Choroid plexus epithelial cell (primary cell): ENCODE measurements around the gene IKZF3.

ENCODE experiments used
- DNase-seq: peaks from one replicate; pipeline ENCODE4 v3.0.0-alpha.2; 2010; ENCODE audit warnings: low read depth
- H3K4me3 ChIP-seq: 2 replicates; pipeline ENCODE4 v1.5.1; 2011; ENCODE audit warnings: low read depth, mild to moderate bottlenecking, control low read depth, low read length, moderate library complexity
- CTCF ChIP-seq: conservative IDR thresholded peaks from 2 replicates; pipeline ENCODE4 v1.5.1; 2011; ENCODE audit warnings: low read depth, mild to moderate bottlenecking, control low read depth, inconsistent platforms, low read length, moderate library complexity

Gene IKZF3

GRCh38 chr17:39761861-39762496 lies 102.1 kb downstream of the IKZF3 start:
- DNase-seq = no peak
- H3K4me3 ChIP-seq = no peak overlapping the region
- TF ChIP-seq CTCF = no peak

- DNase-seq = no peak
- no peak overlapping the region for H3K4me3 ChIP-seq
- no peak for TF ChIP-seq CTCF
These were observed 104.9 kb downstream of the IKZF3 start for GRCh38 chr17:39759204-39759603.

GRCh38 chr17:39757931-39758873 lies 105.9 kb downstream of the IKZF3 start:
- DNase-seq = no peak
- no peak overlapping the region for H3K4me3 ChIP-seq
- TF ChIP-seq CTCF = no peak

- no peak for DNase-seq
These were observed 106.9 kb downstream of the IKZF3 start for GRCh38 chr17:39757176-39757662.

GRCh38 chr17:39756380-39757079 lies 107.6 kb downstream of the IKZF3 start:
- DNase-seq = no peak
- H3K4me3 ChIP-seq = no peak overlapping the region
- TF ChIP-seq CTCF = no peak

More at GRCh38 chr17:39757176-39757662, 106.9 kb downstream of the IKZF3 start:
- no peak for TF ChIP-seq CTCF
- H3K4me3 ChIP-seq = no peak overlapping the region

GRCh38 chr17:39755554-39756379 lies 108.3 kb downstream of the IKZF3 start:
- TF ChIP-seq CTCF = no peak
- DNase-seq = peak; percentile 35
- no peak overlapping the region for H3K4me3 ChIP-seq
